Esophagus mucosa (tissue), 1 donor: ENCODE measurements around the gene PIGQ. TPM values are rescaled to one million over a fixed set of nuclear protein-coding genes. Genes with fewer than 3 reads are reported as not detected.
A peak's percentile ranks its signal among the peaks of the same experiment; 100 is the strongest.

ENCODE experiments used
- ATAC-seq: fragments of 200-7000 bp; cut with Tn5 transposase; one replicate; pipeline ENCODE4 v1.9.1; 2020
- total RNA-seq: library from RNA; stranded (reverse); gene quantifications from one replicate; pipeline ENCODE4 v1.2.4, GENCODE V29; 2023
- donor health status: DM: yes; HTN: yes; CAD: no.

The PIGQ gene
- 21.0 TPM for total RNA-seq

GRCh38 chr16:569445-570254, at the start of gene PIGQ:
TSS of gene PIGQ (plus strand) at chr16:569968. CDS start at chr16:574075, 4,107 bp downstream.
- peak; percentile 24 for ATAC-seq

GRCh38 chr16:520847-521246, 48.9 kb upstream of the PIGQ start:
- ATAC-seq: no peak

DNA sequence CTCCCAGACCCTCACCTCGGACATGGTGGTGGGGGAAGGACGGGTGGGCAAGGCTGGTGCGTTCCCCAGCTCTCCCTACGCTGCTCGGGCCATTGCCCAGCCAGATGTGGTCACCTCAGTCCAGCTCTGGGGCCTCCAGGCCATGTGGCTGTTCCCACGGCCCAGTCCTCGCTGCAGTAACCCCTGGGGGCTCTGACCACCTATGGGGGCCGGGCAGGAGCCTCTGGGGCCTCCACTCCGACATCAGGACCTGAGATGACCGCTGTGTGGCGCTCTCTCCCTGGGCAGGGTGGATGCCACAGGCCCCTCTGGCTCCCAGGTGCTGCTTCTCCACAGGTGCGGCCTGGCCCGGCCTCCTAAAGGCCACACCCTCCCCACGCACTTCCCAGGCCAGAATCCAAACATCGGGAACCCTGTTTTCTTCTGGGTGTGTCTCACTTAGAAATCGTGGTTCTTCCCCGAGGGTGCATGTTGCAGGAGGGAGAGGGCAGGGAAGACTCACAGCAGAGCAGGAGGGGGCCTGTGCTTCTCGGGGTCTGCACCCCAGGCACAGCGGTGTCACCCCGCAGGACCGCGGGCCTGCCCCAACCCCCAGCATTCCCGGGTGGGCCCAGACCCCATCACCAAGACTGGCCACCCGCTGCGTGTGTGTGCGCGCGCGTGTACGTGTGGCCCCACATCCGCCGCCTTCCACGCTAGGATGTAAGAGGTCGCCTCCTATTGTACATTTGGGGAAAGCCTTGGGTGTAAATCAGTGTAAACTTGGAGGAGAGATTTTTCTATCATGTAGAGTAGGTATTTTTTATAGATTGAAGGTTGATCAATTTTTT, 48.2 kb upstream of the PIGQ start:
- peak; percentile 47 for ATAC-seq

- ATAC-seq: no peak
Measured at GRCh38 chr16:522320-523096, 47.3 kb upstream of the PIGQ start.

- no peak for ATAC-seq
Measured at GRCh38 chr16:523097-523741, 46.5 kb upstream of the PIGQ start.

DNA sequence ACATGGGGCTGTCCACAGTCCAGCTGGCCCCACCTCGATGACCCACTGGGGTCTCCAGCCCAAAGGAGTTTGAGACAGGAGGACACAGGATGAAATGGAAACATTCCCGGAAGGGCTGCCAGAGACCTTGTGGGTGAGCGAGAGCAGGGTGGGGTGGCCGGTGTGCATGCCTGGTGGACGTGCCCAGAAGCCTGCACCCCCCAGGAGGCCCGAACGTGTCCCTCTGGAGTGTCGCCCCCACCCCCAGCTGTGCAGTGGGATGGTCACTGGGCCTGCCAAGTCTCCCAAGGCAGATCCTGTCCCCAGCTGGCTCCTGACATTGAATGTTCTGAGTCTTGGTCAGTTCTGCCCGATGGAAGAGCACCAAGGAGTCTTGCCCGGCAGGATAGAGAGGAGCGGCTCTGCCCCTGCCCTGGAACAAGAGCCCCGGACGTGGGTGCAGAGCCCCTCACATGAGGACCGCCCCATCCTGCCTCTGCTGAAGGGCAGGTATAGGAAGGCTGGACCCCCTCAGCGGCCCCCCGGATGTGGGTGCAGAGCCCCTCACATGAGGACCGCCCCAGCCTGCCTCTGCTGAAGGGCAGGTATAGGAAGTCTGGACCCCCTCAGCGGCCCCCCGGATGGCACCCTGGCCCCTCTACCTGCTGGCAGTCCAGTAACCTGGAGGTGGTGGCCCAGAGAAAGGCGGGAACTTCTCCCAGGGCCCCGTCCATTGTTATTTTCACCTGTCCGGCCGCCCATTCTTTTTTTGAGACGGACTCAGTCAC, 45.3 kb upstream of the PIGQ start:
- no peak for ATAC-seq

- no peak for ATAC-seq
Measured at GRCh38 chr16:525123-525519, 44.6 kb upstream of the PIGQ start.

GRCh38 chr16:525520-526180, 44.1 kb upstream of the PIGQ start:
- peak; percentile 48 for ATAC-seq

GRCh38 chr16:526181-527014, 43.4 kb upstream of the PIGQ start:
- ATAC-seq: peak; percentile 0

DNA sequence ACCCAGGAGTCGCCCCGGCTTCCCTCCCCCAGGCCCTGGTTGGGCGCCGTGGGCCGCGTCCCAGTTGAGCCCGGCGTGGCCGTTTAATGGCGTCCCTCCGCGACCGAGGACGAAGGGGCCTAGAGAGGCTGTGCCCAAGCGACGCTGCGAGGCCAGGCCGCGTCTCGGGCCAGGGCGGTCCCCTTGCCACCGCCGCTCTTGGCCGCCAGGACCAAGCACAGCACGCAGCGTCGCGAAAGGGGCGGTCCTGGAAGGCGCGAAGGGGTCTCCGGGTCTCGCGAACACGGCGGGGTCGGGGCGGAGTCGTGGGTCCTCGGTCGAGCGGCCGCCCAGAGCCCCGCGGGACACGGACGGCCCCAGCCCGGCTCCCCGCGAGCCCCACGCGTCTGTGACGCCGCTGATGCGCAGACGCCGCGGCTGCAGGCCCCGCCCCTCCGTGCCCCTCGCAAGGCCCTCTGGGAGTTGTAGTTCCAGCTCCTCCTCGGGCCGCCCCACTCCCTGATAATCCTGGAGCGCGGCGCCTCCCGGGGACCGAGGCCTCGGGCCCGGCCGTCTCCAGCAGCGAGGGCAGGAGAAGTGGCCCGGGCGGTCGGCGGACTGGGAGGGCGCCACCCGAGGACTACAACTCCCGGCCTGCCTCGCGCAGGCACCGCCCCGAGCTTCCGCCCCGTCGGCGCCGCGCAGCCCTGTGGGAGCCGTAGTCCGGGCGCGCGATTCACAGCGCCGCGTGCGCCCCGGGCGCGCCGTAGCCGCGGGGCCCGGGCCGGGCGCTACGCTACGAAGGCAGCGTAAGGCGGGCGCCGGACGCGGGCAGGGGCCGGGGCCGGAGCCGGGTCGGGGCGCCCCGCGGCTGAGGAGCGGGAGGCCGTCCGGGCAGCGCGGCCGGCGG, 42.5 kb upstream of the PIGQ start, which contains the start of gene CAPN15:
TSS of gene CAPN15 (plus strand) at position 698 of the 889 bp plus-strand sequence. CDS start 19,127 bp downstream, outside the sequence.
- ATAC-seq: peak; percentile 63

GRCh38 chr16:528111-529011, 41.4 kb upstream of the PIGQ start:
- peak; percentile 61 for ATAC-seq

- no peak for ATAC-seq
Measured at GRCh38 chr16:529012-529575, 40.7 kb upstream of the PIGQ start.

- ATAC-seq: no peak
Measured at GRCh38 chr16:530111-530817, 39.5 kb upstream of the PIGQ start.

GRCh38 chr16:531494-532125, 38.2 kb upstream of the PIGQ start:
- ATAC-seq: no peak

GRCh38 chr16:533391-534123, 36.2 kb upstream of the PIGQ start:
- ATAC-seq: no peak
